ENCODE results near the gene TIMP4.

TIMP4 gene

DNA sequence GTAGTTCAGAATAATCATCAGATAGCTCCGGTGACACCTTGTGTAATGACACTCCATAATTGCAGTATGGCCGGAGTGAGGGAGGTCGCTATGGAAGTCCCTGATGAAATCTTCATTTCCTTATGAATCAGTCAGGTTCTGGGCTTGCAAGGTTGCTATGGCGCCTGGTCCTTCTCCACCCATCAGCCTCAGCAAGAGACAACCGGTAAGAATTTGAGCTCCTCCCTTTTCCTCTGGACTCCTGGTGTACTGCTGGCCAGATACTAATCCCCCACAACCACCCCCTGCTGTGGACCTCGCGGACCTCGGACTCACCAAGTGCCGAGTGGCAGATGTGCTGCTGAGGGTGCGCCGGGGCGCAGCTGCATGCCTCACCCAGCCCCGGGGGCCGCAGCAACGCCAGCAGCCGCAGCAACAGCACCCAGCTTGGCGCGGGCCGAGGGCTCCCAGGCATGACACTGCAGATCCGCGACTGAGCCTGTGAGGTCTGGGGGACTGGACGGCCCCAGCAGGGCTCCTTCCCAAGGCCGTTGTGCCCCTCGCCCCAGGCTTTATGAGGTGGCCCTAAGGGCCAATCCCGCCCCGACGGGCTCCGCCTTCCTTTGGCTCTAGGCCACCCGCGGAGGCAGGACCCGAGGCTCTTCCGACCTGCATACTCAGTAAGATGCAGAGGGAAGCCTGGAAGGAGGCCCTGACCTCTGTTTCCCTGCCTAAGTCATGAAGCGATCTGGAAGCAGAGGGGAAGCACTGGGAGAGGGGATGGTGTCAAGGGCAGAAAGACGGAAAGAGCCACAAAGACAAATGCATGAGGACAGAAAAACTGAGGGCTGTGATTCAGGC, at the start of gene TIMP4:
TSS of gene TIMP4 (minus strand) at position 526 of the 840 bp plus-strand sequence. CDS start at position 454, 72 bp downstream.
- in situ Hi-C loops (cut with MboI; ENCODE audit: low sequenced_read_pairs) = no loop called here

DNA sequence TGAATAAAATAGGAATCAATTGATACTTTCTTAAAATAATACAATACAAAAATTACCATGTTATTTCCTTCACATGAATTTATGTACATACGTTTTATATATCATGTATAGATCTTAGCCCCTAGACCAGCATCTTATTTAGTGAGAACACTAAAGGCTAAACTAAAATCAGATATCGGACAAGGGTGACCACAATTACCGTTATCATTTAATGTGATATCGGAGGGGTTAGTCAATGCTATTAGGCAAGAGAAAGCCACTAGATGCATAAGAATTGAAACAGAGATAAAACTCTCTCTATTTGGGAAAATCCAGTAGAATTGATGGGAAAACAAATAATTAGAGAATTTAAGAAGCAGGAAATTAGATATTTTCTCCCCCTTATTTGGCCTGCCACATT, 46.5 kb upstream of the TIMP4 start:
- in situ Hi-C loops (cut with MboI; ENCODE audit: low sequenced_read_pairs) = no loop called here

DNA sequence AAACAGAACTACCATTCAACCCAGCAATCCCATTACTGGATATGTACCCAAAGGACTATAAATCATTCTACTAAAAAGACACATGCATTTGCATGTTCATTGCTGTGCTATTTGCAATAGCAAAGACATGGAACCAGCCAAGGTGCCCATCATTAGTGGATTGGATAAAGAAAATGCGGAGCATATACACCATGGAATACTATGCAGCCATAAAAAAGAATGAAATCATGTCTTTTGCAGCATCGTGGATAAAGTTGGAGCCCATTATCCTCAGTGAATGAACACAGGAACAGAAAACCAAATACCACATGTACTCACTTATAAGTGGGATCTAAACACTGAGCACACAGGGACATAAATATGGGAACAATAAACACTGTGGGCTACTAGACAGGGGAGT, 43.1 kb upstream of the TIMP4 start:
- in situ Hi-C loops (cut with MboI; ENCODE audit: low sequenced_read_pairs) = no loop called here

DNA sequence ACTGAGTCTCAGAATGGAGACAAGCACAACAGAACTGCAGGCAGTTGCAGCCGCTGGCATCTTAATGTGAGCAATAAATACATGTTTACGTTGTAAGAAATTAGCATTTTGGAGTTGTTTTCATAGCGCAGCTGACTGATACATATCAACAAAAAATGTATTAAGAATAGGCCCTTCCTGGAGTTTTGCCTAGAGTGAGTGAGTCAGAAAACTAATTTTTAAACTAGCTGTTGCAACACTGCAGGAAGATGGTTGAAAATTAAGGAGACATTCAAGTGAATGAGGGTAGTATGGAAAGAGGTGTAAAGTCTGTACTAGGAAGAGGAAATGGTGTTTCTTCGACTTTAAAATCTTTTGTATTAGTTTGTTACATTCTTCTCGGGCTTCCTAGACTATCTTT, 39.6 kb upstream of the TIMP4 start:
- in situ Hi-C loops (cut with MboI; ENCODE audit: low sequenced_read_pairs) = no loop called here

DNA sequence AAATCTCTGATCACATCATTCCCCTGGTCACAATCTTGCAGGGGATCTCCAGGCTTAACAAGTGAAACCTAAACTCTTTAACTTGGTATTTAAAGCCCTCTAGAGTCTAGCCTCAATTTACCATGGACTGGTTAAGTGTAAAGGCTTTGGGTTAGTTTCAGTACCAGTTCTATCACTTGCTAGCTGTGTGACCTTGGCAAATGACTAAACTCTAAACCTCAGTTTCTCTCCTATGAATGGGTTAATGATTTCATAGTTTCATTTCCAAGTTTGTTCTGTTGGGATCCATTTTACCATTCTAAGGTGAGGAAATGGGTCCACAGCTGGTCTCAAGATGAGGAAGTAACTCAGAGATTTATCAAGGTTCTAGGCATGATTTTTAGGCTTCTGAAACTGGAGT, 38.8 kb upstream of the TIMP4 start:
- in situ Hi-C loops (cut with MboI; ENCODE audit: low sequenced_read_pairs) = no loop called here

DNA sequence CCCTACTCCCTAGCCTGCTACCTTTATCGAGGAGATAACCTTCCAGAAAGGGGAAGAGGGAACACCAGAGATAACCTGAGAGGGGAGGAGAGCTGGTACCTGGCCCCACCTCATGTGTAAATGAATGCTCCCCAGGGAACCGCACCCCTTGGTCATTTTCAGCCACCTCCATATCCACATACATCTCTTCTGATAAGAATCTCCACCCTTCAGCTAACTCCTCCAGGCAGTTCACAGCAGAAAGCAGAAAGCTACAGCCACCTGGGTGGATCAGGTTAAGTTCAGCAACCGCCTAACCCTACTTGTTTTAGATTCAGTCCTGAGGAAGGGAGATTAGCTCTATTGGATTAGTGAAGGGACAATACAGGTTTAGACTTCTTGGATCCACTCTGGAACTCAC, 38.0 kb upstream of the TIMP4 start:
- in situ Hi-C loops (cut with MboI; ENCODE audit: low sequenced_read_pairs) = no loop called here

DNA sequence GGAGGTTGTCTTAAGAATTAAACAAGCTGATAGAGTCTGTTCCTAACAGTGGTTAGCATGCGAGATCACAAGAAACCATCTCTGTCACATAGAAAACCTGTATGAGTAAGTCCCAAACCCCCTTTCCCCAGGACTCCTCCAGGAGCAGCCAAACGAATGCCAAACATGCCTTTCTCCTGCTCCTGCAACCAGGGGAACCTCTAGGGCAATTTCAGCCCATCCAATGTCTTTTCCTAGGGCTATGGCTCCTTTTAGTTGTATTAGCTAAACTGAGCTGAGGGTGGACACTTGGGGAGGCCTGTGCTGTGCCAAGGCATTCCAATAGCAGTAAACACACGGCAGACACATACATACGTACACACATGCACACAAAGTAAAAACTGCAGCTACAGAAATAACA, 36.5 kb upstream of the TIMP4 start:
- in situ Hi-C loops (cut with MboI; ENCODE audit: low sequenced_read_pairs) = no loop called here

DNA sequence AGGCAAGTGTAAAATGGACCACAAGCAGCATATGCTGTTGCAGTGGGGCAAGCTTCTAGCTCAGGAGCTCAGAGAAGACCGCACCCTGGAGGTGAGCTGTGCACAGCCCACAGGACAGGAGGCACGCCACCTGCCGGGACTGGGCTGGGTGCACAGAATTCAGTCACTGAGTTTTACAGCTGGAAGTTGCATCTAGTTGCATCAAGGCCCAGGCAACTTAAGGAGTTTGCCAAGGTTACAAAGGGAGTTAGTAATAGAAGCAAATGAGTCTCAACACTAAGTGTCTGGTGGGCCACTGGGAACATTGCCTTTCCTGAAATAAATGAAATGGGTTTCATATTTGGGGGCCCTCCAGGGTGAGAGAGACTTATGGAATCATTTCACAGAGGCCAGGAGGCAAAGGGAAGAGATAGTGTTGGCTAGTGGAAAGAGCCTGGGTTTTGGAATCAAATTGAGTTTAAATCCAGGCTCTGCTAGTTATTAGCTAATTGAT, 36.0 kb upstream of the TIMP4 start:
- in situ Hi-C loops (cut with MboI; ENCODE audit: low sequenced_read_pairs) = no loop called here

DNA sequence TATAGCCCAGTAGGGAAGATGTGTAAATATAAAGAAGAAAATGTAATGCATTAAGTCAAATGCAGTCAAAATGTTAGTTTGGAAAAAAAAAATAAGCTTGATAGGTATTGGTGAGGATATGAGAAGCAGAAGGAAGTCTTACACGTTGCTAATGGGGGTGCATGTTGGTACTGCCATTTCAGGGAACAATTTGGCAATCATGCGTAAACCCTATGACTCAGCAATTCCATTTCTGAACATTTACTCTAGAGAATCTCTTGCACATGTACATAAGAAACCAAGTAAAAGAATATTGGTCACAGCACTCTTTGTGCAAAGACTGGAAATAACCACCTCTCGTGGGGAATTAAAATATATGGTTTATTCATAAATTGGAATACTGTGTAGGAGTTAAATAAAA, 35.5 kb upstream of the TIMP4 start:
- in situ Hi-C loops (cut with MboI; ENCODE audit: low sequenced_read_pairs) = no loop called here

DNA sequence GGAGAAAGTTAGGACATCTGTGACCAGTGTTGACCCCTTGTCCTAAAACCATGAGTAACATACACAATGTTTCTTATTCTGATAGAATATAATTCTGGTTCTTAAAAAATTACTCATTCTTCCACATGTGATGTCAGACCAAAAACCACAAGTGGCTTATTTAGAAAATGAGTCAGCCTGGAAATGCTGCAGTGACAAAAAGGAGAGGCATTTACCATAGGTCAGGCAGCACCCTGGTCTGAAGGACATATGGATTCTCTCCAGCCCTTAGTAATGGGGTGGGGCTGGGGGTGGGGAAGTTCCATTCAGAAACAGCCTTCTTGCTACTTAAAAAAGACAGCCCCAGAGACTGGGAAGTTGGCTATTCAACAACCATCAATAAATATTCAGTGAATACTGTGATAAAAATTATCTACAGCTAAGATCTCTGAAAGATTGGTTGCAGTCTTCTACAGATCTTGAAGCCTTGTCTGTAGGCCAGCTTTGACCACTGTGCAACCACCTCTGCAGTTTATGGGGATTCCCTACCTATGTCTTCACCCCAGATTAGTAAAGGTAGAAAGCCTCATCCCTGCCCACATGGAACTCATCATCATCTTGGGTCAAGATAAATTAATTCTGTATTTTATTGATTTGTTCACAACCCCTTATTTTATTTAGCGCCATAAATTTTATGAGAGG, 34.9 kb upstream of the TIMP4 start:
- in situ Hi-C loops (cut with MboI; ENCODE audit: low sequenced_read_pairs) = no loop called here

DNA sequence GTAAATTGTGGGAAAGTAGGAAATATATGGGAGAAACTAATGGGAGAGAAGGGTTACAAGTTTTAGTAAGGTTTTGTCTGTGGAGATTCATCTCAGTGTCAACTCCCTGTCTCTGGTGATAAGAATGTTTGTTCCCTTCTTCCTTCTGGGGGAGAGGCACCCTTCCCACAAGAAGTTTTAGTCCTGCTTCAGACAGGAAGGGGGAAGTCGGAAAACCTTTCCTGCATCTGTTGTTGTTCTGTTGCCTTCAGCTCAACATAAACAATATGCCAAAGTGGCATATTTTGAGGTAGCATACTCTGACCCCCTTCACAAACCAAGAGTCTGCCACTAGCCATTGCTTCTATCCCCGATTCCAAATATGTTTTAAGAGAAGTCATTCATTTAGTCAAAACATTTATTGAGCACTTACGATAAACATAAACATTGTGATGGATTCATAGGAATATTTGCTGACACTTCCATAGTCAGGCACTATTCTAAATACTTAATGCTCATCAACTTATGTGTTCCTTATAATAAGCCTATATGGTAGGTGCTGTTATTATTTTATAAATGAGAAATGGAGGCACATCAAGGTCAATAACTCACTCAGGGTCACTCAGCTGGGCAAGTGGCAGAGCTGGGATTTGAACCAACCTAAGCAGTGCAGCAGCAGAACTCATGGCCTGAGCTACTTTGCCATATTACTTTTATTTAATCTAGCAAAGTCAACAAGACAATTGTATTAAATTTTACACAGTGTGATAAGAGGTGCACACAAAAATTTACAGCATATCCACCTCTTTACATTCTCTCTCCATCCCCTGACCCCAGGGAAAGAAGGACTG, 34.2 kb upstream of the TIMP4 start:
- in situ Hi-C loops (cut with MboI; ENCODE audit: low sequenced_read_pairs) = no loop called here

DNA sequence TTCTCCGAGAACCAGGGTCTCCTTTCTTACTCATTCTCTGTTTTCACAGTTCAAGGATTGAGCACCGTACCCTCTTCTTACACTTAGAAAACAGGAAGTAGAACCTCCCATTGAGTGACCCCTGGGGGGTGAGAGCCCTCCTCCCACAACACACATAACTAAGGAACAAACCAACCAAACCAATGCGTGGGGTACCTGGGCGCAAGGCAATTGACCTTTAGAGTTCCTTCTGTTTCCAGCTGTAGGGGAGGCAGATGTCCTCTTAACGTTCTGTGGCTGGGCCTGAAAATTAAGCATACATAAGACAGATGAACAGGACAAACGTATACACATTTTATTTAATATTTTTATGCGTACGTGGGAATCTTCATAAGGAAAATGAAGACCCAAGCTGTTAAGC, 33.5 kb upstream of the TIMP4 start:
- in situ Hi-C loops (cut with MboI; ENCODE audit: low sequenced_read_pairs) = no loop called here

DNA sequence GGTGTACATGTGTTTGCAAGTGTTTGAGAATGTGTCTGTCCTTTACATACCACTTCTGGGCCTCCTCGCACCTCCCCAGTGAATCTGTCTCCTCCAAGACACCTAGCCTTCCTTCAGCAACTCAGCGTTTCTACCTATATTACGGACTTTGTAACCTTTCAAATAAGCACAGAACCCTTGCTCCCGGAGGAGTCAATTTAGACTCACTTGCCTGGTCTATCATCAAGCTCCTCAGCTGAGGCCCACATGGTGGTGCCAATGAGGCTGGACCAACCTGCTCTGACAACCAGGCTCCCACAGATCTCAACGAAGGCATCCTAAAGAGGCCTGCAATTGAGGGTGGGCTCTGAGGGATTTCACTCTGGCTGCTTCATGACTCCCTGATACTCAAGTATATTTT, 32.8 kb upstream of the TIMP4 start:
- in situ Hi-C loops (cut with MboI; ENCODE audit: low sequenced_read_pairs) = no loop called here

DNA sequence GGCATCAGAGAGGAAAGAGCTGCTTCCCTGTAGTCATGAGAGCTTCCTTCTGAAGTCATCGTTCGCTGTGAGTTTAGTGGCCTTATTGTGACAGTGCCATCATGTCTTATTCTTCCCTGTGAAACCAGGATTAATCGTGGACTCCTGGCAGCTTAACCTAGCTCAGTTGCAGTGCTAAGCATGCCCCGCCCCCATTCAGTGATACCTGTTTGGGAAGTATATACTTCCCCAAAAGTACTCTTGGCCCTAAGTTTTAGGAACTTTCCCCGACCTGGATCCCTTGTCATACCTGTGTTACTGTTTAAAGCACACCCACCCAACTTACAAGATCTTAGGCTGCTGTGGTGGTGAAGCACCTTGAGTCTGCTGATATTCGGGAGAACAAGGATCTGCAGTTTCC, 32.1 kb upstream of the TIMP4 start:
- in situ Hi-C loops (cut with MboI; ENCODE audit: low sequenced_read_pairs) = no loop called here

DNA sequence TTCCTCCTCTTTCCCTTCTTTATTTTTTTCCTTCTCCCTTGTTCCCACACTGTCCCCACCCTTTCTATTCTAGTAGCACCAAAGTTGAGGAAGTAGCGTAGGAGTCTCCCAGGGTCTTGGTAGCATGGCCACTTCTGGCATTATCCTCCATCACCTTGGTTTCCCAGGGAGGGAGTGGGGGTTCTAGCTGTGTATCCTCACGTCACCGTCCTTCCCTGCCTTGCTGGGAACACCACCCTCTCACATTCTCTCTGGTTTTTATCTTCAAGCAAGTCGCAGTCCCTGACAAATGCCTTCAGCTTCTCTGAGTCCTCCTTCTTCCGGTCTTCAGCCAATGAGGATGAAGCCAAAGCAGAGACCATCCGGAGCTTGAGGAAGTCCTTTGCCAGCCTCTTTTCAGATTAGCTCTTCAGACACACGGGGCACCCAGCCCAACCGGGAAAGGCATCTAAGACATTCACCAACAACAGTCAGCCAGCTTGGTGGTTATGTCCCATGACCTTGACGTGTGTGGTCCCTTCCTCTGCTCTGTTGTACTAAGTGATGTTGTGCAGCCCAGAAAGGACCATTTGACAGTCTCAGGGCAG, 31.6 kb upstream of the TIMP4 start:
- in situ Hi-C loops (cut with MboI; ENCODE audit: low sequenced_read_pairs) = no loop called here

DNA sequence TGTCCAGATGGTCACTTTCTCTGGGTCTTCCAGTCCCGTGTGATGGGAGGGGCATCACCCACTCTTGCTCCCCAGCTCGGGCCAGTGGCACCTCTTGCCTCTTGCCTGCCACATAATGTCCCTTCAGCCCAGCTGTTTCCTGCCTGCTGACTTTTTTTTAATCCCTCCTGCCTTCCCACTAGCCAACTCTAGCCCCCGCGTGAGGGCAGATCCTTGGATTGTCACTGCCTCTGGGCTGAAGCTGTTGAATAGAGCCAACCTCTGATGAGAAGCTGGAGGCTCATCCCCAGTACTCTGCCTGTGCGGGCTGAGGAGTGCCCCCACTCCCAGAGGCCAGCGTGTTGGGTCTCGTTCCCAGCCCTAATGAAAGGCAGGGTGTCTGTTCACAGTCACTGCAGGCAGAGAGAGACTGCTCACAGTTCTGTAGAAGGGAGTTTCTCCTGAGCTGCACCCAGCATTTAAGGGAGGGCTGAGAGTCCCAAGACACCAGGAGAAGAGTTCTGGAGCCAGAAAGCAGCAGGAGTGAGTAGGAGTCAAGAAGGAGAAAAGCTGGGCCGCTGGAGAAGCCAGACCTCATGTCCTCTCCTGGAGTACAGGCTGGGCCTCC, 30.1 kb upstream of the TIMP4 start:
- in situ Hi-C loops (cut with MboI; ENCODE audit: low sequenced_read_pairs) = no loop called here

DNA sequence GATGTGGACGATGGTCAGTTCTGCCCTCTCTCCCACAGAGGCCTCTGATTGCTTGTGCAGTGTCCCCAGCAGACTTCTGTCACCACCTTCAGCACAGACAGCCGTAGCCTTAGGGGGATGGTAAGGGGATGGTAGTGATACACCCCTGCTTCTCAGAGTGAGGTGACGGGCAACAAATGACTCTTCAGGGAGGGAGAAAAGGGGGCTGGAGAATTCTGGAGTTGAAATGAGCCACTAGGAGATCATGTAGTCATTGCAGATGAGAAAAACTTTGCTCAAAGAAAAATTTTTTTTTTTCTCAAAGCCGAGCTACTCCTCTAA, 29.6 kb upstream of the TIMP4 start:
- in situ Hi-C loops (cut with MboI; ENCODE audit: low sequenced_read_pairs) = no loop called here

DNA sequence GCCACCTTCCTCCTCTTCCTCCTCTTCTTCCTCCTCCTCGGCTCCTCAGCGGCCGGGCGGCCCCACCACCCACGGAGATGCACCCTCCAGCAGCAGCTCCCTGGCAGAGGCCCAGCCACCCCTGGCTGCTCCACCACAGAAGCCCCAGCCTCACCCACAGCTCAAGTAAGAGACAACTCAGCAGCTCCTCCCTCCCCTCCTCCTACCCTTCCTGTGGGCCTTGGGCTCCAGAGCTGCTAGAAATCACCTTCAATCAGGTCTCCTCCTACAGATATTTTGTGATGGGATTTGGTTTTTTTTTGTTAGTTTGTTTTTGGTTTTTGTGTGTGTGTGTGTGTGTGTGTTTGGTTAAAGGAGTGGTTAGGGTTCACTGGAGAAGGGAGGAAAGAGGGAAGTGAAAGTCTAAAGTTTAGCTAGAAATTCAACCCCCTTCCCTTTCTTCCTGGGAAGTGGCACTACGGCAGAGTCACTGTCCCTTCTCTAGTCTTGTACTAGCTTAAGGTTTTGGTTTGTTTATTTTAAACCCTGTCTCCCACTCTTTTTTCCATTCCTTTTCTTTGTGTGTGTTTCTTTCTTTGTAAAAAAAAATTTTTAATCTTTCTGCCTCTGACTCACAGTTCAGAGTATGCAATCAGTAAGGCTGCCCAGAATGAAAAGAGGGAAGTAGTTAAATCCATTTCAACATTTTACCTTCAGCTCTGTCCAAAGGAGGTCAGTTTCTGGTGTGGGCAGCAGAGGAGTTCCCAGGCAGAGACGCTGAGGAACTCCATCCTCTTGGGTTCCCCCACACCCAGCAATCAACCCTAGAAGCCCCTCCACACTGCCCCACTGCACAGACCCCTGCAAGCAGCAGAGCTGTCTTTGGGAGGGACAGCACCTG, 29.0 kb upstream of the TIMP4 start:
- in situ Hi-C loops (cut with MboI; ENCODE audit: low sequenced_read_pairs) = no loop called here

DNA sequence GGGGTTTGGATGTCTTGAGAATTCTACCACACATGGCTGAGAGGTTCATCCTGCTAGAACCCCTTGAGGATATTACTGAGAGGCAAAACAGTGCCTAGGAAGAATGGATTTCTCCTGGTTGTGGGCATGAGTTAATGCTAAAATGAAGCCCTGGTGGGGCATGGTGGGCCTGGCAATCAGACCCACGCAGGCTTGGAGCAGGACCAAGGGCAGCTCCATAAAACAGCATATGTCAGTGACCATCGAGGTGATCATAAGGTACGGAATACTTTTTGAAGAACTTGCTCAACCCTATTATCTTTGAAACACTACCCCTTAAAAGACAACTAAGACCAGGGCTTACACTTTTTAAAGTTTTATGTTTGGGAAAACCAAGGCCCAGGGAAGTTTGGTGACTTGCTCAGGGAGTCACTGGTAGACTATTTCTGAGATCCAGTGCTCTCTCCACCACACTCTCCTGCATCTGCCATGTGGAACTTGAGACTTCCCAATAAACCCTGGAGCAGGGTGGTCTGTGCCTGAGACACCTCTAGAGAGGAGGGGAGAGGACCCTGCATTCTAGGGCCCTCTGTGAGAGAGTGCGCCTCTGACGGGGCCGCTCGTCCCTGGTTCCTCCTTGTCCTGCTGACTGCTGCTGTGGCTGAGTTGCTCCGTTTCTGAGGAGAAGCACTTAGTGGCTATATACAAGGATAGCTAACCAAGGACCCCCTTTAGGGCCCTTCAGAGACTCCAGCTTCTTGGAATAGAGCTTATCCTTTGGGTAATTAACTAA, 28.0 kb upstream of the TIMP4 start:
- in situ Hi-C loops (cut with MboI; ENCODE audit: low sequenced_read_pairs) = no loop called here
